GM19324 (cell line): ENCODE data around the gene STARD8.
"Not testable (repeated sequence)": the region's sequence is repeated elsewhere in the genome, so short reads cannot be mapped to it uniquely, and the experiment has no call there.

Source experiments
- ATAC-seq: cut with Tn5 transposase; IDR thresholded peaks from one replicate; pipeline ENCODE4 v1.9.1; 2021; ENCODE audit warnings: mild to moderate bottlenecking, moderate library complexity; ENCODE audit not compliant: unreplicated experiment, low FRiP score

Gene STARD8

GRCh38 chrX:68686097-68686977 is 38.9 kb downstream of the STARD8 start:
- no peak for ATAC-seq

GRCh38 chrX:68688931-68689330 is 41.5 kb downstream of the STARD8 start:
- ATAC-seq = not testable (repeated sequence)

GRCh38 chrX:68690936-68691501 is 43.6 kb downstream of the STARD8 start:
- ATAC-seq = no peak

- no peak for ATAC-seq
These were observed 44.5 kb downstream of the STARD8 start for GRCh38 chrX:68691921-68692320.

GRCh38 chrX:68692651-68693050 is 45.2 kb downstream of the STARD8 start:
- ATAC-seq = no peak

- ATAC-seq = peak; percentile 59
These were observed 46.3 kb downstream of the STARD8 start for GRCh38 chrX:68693481-68694434.

GRCh38 chrX:68694435-68695205 is 47.2 kb downstream of the STARD8 start:
- peak; percentile 31 for ATAC-seq

GRCh38 chrX:68695206-68695845 is 47.9 kb downstream of the STARD8 start:
- no peak for ATAC-seq

GRCh38 chrX:68696267-68696990 is 49.0 kb downstream of the STARD8 start:
- no peak for ATAC-seq

- no peak for ATAC-seq
These were observed 49.6 kb downstream of the STARD8 start for GRCh38 chrX:68697036-68697435.

- ATAC-seq = no peak
These were observed 50.1 kb downstream of the STARD8 start for GRCh38 chrX:68697465-68698125.

GRCh38 chrX:68698942-68699341 is 51.5 kb downstream of the STARD8 start:
- ATAC-seq = no peak

GRCh38 chrX:68699960-68700746 is 52.7 kb downstream of the STARD8 start:
- ATAC-seq = no peak

GRCh38 chrX:68703369-68703768 is 55.9 kb downstream of the STARD8 start:
- no peak for ATAC-seq

GRCh38 chrX:68703846-68704245 is 56.4 kb downstream of the STARD8 start:
- no peak for ATAC-seq

- no peak for ATAC-seq
These were observed 58.5 kb downstream of the STARD8 start for GRCh38 chrX:68705986-68706385.

GRCh38 chrX:68708503-68709290 is 61.2 kb downstream of the STARD8 start:
- no peak for ATAC-seq
